ENCODE measurements around the gene SAMD11.

DNA sequence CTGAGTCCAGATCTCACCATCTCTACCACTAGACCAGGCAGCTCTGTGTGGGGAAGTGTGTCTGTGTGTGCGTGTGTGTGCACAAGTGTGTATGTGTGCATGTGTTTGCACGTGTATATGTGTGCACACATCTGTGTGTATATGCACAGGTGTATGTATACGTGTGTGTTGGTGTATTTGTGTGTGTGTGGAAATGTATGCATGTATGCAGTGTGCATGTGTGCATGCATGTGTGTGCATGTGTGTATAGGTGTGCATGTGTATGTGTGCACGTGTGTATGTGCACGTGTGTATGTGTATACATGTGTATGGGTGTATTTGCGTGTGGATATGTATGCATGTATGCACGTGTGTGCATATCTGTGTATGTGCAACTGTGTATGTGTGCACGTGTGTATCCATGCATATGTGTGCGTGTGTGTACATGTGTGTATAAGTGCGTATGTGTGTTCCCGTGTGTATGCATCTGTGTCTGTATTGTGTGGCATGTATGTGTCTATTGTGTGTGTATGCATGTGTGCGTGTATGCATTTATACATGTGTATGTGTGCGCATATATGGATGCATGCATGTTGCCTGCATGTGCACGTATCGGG, 45.6 kb downstream of the SAMD11 start:
- TF ChIP-seq CTCF (conservative IDR thresholded peaks at IDR 0.05) (no peak), ZFX (IDR thresholded peaks at IDR 0.05) (no peak)

All from C4-2B (cell line).